ENCODE measurements around the gene CCDC69.

Gene CCDC69

DNA sequence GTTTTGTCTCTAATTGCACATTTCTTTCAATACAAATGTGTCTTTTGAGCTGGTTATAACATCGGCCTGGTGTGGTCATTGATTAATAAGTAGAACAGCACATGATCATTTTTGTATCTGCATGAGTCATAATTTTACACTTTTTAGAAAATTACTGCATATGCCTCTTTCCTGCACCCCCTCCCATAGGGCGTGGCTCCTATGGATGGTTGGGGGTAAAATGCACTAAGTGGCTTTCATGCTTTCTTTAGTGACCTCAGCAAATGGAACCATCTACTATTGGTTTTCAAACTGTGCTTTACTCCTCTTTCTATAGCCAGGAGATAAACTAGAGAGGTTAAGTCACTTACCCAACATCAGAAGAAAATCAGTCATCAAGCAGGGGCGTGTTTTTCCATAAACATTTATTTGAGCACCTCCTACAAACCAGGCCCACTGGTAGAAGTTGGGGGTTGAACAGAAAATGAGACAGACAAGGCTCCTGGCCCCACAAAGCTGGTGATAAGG, 70.1 kb downstream of the CCDC69 start:
- Histone ChIP-seq H3K9me3 (ENCODE audit: insufficient read depth, low read length) (no peaks in the 10 kb centered on the region), H3K4me2 (ENCODE audit: low read depth, low read length, poor library complexity, severe bottlenecking) (no peak overlapping the region), H3K4me3 (ENCODE audit: insufficient read depth, low read length, poor library complexity, severe bottlenecking) (no peak overlapping the region), H2AFZ (ENCODE audit: low read depth, low read length, severe bottlenecking) (no peak overlapping the region), H3K27ac (ENCODE audit: low read depth, low read length) (no peak overlapping the region), H3K9ac (ENCODE audit: low read length) (no peak overlapping the region), H4K20me1 (ENCODE audit: low read depth, low read length) (no peaks in the 10 kb centered on the region), H3K79me2 (ENCODE audit: insufficient read depth, low read length) (no peaks in the 10 kb centered on the region), H3K9me2 (replicated peaks; ENCODE audit: insufficient read depth, low read length) (no peaks in the 10 kb centered on the region), H3K27me3 (ENCODE audit: low read length) (no peaks in the 10 kb centered on the region), H3K36me3 (ENCODE audit: low read length) (no peaks in the 10 kb centered on the region), H3F3A (ENCODE audit: insufficient read depth) (no peaks in the 10 kb centered on the region; the same call in 1 of the 2 replicates)
- TF ChIP-seq EZH2phosphoT487 (conservative IDR thresholded peaks at IDR 0.05; ENCODE audit: low read length) = no peak
- TF ChIP-seq, protein P1, sequence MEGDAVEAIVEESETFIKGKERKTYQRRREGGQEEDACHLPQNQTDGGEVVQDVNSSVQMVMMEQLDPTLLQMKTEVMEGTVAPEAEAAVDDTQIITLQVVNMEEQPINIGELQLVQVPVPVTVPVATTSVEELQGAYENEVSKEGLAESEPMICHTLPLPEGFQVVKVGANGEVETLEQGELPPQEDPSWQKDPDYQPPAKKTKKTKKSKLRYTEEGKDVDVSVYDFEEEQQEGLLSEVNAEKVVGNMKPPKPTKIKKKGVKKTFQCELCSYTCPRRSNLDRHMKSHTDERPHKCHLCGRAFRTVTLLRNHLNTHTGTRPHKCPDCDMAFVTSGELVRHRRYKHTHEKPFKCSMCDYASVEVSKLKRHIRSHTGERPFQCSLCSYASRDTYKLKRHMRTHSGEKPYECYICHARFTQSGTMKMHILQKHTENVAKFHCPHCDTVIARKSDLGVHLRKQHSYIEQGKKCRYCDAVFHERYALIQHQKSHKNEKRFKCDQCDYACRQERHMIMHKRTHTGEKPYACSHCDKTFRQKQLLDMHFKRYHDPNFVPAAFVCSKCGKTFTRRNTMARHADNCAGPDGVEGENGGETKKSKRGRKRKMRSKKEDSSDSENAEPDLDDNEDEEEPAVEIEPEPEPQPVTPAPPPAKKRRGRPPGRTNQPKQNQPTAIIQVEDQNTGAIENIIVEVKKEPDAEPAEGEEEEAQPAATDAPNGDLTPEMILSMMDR (IDR thresholded peaks at IDR 0.05; ENCODE audit: insufficient read depth, low read length, poor library complexity, severe bottlenecking) = no peak

DNA sequence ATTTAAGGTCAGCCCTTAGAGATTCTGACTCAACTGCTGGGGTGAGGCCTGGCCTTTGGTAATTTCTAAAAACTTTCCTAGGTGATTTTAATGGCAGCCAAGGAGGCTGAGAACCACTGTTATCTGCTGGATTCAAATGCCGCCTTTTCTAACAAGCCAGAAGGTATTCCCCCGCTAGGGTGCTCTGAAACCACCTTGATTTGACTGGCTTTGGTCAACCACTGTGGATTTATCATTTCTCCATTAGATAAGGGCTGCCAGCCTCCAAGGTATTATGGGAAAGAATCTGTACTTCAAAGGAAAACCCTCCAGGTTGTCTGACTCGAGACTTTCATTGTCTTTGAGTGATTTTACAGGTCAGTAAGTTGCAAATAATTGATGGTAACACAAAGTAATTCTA, 70.6 kb downstream of the CCDC69 start:
- H3K9me3 ChIP-seq (ENCODE audit: insufficient read depth, low read length) = no peaks in the 10 kb centered on the region
- H3K27me3 ChIP-seq (ENCODE audit: low read length) = no peaks in the 10 kb centered on the region
- no peak overlapping the region for H3K9ac ChIP-seq (ENCODE audit: low read length)
- no peaks in the 10 kb centered on the region for H3K9me2 ChIP-seq (replicated peaks; ENCODE audit: insufficient read depth, low read length)
- H4K20me1 ChIP-seq (ENCODE audit: low read depth, low read length) = no peaks in the 10 kb centered on the region
- no peak overlapping the region for H3K4me2 ChIP-seq (ENCODE audit: low read depth, low read length, poor library complexity, severe bottlenecking)
- TF ChIP-seq, protein P1 (IDR thresholded peaks at IDR 0.05; ENCODE audit: insufficient read depth, low read length, poor library complexity, severe bottlenecking) = no peak
- no peaks in the 10 kb centered on the region for H3K79me2 ChIP-seq (ENCODE audit: insufficient read depth, low read length)
- H2AFZ ChIP-seq (ENCODE audit: low read depth, low read length, severe bottlenecking) = no peak overlapping the region
- H3F3A ChIP-seq (ENCODE audit: insufficient read depth) = no peaks in the 10 kb centered on the region; the same call in 1 of the 2 replicates
- H3K36me3 ChIP-seq (ENCODE audit: low read length) = no peaks in the 10 kb centered on the region
- no peak overlapping the region for H3K27ac ChIP-seq (ENCODE audit: low read depth, low read length)
- H3K4me3 ChIP-seq (ENCODE audit: insufficient read depth, low read length, poor library complexity, severe bottlenecking) = no peak overlapping the region

DNA sequence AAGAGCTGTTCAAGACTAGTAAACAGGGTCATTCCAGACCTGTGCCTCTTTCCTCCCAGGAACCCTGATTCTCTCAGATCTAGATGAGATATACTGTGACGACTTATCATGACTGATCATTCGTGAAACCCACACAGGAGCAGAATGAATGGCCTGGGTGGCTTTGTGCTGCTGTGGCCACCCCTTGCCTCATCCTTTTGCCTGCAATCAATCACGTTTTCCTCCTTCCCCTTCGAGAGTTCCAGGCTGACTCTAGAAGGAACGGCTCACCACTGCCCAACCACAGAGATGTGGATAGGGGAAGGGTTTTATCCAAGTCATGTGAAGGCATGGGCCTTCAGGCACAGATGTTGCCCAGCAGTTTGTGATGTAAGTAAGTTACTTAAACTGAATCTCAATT, 72.1 kb downstream of the CCDC69 start:
- Histone ChIP-seq H3K27ac (ENCODE audit: low read depth, low read length) (no peak overlapping the region), H3K79me2 (ENCODE audit: insufficient read depth, low read length) (no peaks in the 10 kb centered on the region), H2AFZ (ENCODE audit: low read depth, low read length, severe bottlenecking) (no peak overlapping the region)

More for the DNA sequence above, 72.1 kb downstream of the CCDC69 start:
- H3F3A ChIP-seq (ENCODE audit: insufficient read depth) = no peaks in the 10 kb centered on the region; the same call in 1 of the 2 replicates
- H4K20me1 ChIP-seq (ENCODE audit: low read depth, low read length) = no peaks in the 10 kb centered on the region
- H3K9me2 ChIP-seq (replicated peaks; ENCODE audit: insufficient read depth, low read length) = no peaks in the 10 kb centered on the region
- no peak overlapping the region for H3K4me2 ChIP-seq (ENCODE audit: low read depth, low read length, poor library complexity, severe bottlenecking)
- TF ChIP-seq, protein P1 (IDR thresholded peaks at IDR 0.05; ENCODE audit: insufficient read depth, low read length, poor library complexity, severe bottlenecking) = no peak
- TF ChIP-seq EZH2phosphoT487 (conservative IDR thresholded peaks at IDR 0.05; ENCODE audit: low read length) = no peak
- H3K9me3 ChIP-seq (ENCODE audit: insufficient read depth, low read length) = no peaks in the 10 kb centered on the region
- no peaks in the 10 kb centered on the region for H3K36me3 ChIP-seq (ENCODE audit: low read length)
- no peak overlapping the region for H3K9ac ChIP-seq (ENCODE audit: low read length)
- no peaks in the 10 kb centered on the region for H3K27me3 ChIP-seq (ENCODE audit: low read length)
- no peak overlapping the region for H3K4me3 ChIP-seq (ENCODE audit: insufficient read depth, low read length, poor library complexity, severe bottlenecking)
